HG03103 (cell line): ENCODE results near the gene PITPNC1.
"Not testable (repeated sequence)": the region's sequence is repeated elsewhere in the genome, so short reads cannot be mapped to it uniquely, and the experiment has no call there.

Experiments used
- ATAC-seq: cut with Tn5 transposase; IDR thresholded peaks from one replicate; pipeline ENCODE4 v1.9.1; 2021; ENCODE audit warnings: low read depth; ENCODE audit not compliant: unreplicated experiment

Gene PITPNC1

GRCh38 chr17:67503184-67503583 lies 126.1 kb downstream of the PITPNC1 start:
- ATAC-seq = no peak

- ATAC-seq = no peak
Observed at GRCh38 chr17:67503739-67504138, 126.7 kb downstream of the PITPNC1 start.

GRCh38 chr17:67504182-67504581 lies 127.1 kb downstream of the PITPNC1 start:
- no peak for ATAC-seq

GRCh38 chr17:67506966-67507365 lies 129.9 kb downstream of the PITPNC1 start:
- ATAC-seq = no peak

GRCh38 chr17:67509390-67510287 lies 132.6 kb downstream of the PITPNC1 start:
- no peak for ATAC-seq

- no peak for ATAC-seq
Observed at GRCh38 chr17:67511012-67511411, 133.9 kb downstream of the PITPNC1 start.

GRCh38 chr17:67511804-67512203 lies 134.7 kb downstream of the PITPNC1 start:
- no peak for ATAC-seq

- no peak for ATAC-seq
Observed at GRCh38 chr17:67514998-67515397, 137.9 kb downstream of the PITPNC1 start.

GRCh38 chr17:67515490-67516083 lies 138.5 kb downstream of the PITPNC1 start:
- ATAC-seq = no peak

- not testable (repeated sequence) for ATAC-seq
Observed at GRCh38 chr17:67516571-67516970, 139.5 kb downstream of the PITPNC1 start.

GRCh38 chr17:67517325-67517724 lies 140.2 kb downstream of the PITPNC1 start:
- ATAC-seq = no peak

- no peak for ATAC-seq
Observed at GRCh38 chr17:67518876-67519275, 141.8 kb downstream of the PITPNC1 start.

- ATAC-seq = no peak
Observed at GRCh38 chr17:67519801-67520251, 142.7 kb downstream of the PITPNC1 start.

- no peak for ATAC-seq
Observed at GRCh38 chr17:67520252-67520906, 143.3 kb downstream of the PITPNC1 start.

- ATAC-seq = no peak
Observed at GRCh38 chr17:67520916-67521774, 144.1 kb downstream of the PITPNC1 start.

GRCh38 chr17:67521775-67522069 lies 144.6 kb downstream of the PITPNC1 start:
- no peak for ATAC-seq

- ATAC-seq = no peak
Observed at GRCh38 chr17:67523101-67523500, 146.0 kb downstream of the PITPNC1 start.

GRCh38 chr17:67525239-67526135 lies 148.4 kb downstream of the PITPNC1 start:
- no peak for ATAC-seq

GRCh38 chr17:67526700-67527099 lies 149.6 kb downstream of the PITPNC1 start:
- no peak for ATAC-seq
